Upper lobe of right lung (tissue), 1 donor: Measurements from ENCODE around the gene SDS. TPM values are rescaled to one million over a fixed set of nuclear protein-coding genes. Genes with fewer than 3 reads are reported as not detected.
A peak's percentile ranks its signal among the peaks of the same experiment; 100 is the strongest.

Source experiments
- ATAC-seq: fragments of 200-7000 bp; cut with Tn5 transposase; one replicate; pipeline ENCODE4 v1.9.1; 2020; ENCODE audit warnings: mild to moderate bottlenecking, moderate library complexity
- DNase-seq: peaks from one replicate; pipeline ENCODE4 v3.0.0-alpha.2; 2020
- H3K27ac ChIP-seq: fragments of 200-600 bp; one replicate; pipeline ENCODE4 v1.8.0; 2022
- H3K27me3 ChIP-seq: fragments of 200-600 bp; one replicate; pipeline ENCODE4 v1.8.0; 2022; ENCODE audit warnings: mild to moderate bottlenecking
- H3K36me3 ChIP-seq: fragments of 200-600 bp; one replicate; pipeline ENCODE4 v1.8.0; 2022
- H3K4me1 ChIP-seq: fragments of 200-600 bp; one replicate; pipeline ENCODE4 v1.8.0; 2022
- H3K4me3 ChIP-seq: fragments of 200-600 bp; one replicate; pipeline ENCODE4 v1.8.0; 2022; ENCODE audit warnings: mild to moderate bottlenecking
- H3K9me3 ChIP-seq: fragments of 200-600 bp; one replicate; pipeline ENCODE4 v1.8.0; 2022
- CTCF ChIP-seq: fragments of 200-600 bp; IDR thresholded peaks from one replicate; pipeline ENCODE4 v1.8.0; 2022; ENCODE audit warnings: antibody characterized with exemption
- intact Hi-C: fragments of 100-400 bp; cut with DNase I; formaldehyde crosslinking; loops from one replicate; pipeline ENCODE4 v1.11.0; 2022
- total RNA-seq: library from RNA; stranded (reverse); fragmentation: NEBNext Ultra II Directional; extraction: Animal tissue kit (Norgen Biotek cat#: 25700); gene quantifications from one replicate; pipeline ENCODE4 v1.2.1, GENCODE V29; 2021
- donor health status: DM: no; HTN: yes; CAD: no; lungs with severe emphysema.

SDS gene
- total RNA-seq, 1 donor from 2014 or later, result 2.4 TPM

GRCh38 chr12:113365639-113366395 is 37.9 kb downstream of the SDS start:
- DNase-seq (no peak), ATAC-seq (no peak)
- H3K27me3 ChIP-seq, result no peaks in the 10 kb centered on the region
- intact Hi-C loops, result no loop called here
- no peaks in the 10 kb centered on the region for H3K36me3 ChIP-seq
- TF ChIP-seq CTCF, result no peak
- no peak overlapping the region for H3K4me3 ChIP-seq
- H3K4me1 ChIP-seq, result no peaks in the 10 kb centered on the region
- no peaks in the 10 kb centered on the region for H3K9me3 ChIP-seq
- no peak overlapping the region for H3K27ac ChIP-seq

GRCh38 chr12:113364698-113365097 is 39.0 kb downstream of the SDS start:
- ATAC-seq (no peak), DNase-seq (no peak)
- H3K9me3 ChIP-seq, result no peaks in the 10 kb centered on the region
- peaks cover 5% of the 10 kb centered on the region for H3K4me1 ChIP-seq
- no peaks in the 10 kb centered on the region for H3K36me3 ChIP-seq
- intact Hi-C loops, result no loop called here
- no peak overlapping the region for H3K27ac ChIP-seq
- no peaks in the 10 kb centered on the region for H3K27me3 ChIP-seq
- no peak overlapping the region for H3K4me3 ChIP-seq
- no peak for TF ChIP-seq CTCF

- intact Hi-C loops, result no loop called here
- no peaks in the 10 kb centered on the region for H3K9me3 ChIP-seq
- H3K27ac ChIP-seq, result no peak overlapping the region
- DNase-seq (no peak), ATAC-seq (no peak)
- TF ChIP-seq CTCF, result no peak
- peaks cover 13% of the 10 kb centered on the region for H3K4me1 ChIP-seq
- H3K27me3 ChIP-seq, result no peaks in the 10 kb centered on the region
- H3K4me3 ChIP-seq, result no peak overlapping the region
- no peaks in the 10 kb centered on the region for H3K36me3 ChIP-seq
Observed at GRCh38 chr12:113361574-113362370, 41.9 kb downstream of the SDS start.

- intact Hi-C loops, result no loop called here
- H3K4me1 ChIP-seq, result peaks cover 13% of the 10 kb centered on the region
- peak overlapping the region; percentile 87 for H3K4me3 ChIP-seq
- no peak for ATAC-seq
- H3K27me3 ChIP-seq, result no peaks in the 10 kb centered on the region
- no peaks in the 10 kb centered on the region for H3K36me3 ChIP-seq
- H3K9me3 ChIP-seq, result no peaks in the 10 kb centered on the region
- TF ChIP-seq CTCF, result no peak
- no peak overlapping the region for H3K27ac ChIP-seq
- DNase-seq, result no peak
Observed at GRCh38 chr12:113359939-113360748, 43.5 kb downstream of the SDS start.

- Histone ChIP-seq H3K9me3 (no peaks in the 10 kb centered on the region), H3K27ac (peak overlapping the region; percentile 80), H3K27me3 (no peaks in the 10 kb centered on the region), H3K4me1 (peaks cover 13% of the 10 kb centered on the region), H3K4me3 (peak overlapping the region; percentile 87), H3K36me3 (no peaks in the 10 kb centered on the region)
- no peak for TF ChIP-seq CTCF
- DNase-seq (no peak), ATAC-seq (no peak)
- intact Hi-C loops, result no loop called here
Observed at GRCh38 chr12:113359133-113359938, 44.4 kb downstream of the SDS start.
